Lower leg skin (tissue), 4 donors: ENCODE data around the gene OTOP1. TPM values are rescaled to one million over a fixed set of nuclear protein-coding genes. Genes with fewer than 3 reads are reported as not detected.
"Not testable (repeated sequence)": the region's sequence is repeated elsewhere in the genome, so short reads cannot be mapped to it uniquely, and the experiment has no call there.

ENCODE experiments used
- DNase-seq, 2 donors: peaks; one replicate each; pipeline ENCODE4 v3.0.0-alpha.2; 2019; ENCODE audit warnings: low spot score in 2 of 2
- H3K4me3 ChIP-seq: fragments of 200-600 bp; sonication (generic); 2 replicates; pipeline ENCODE4 v1.5.1; 2017; ENCODE audit warnings: mild to moderate bottlenecking, low read depth; ENCODE audit not compliant: poor library complexity, severe bottlenecking
- CTCF ChIP-seq, 3 donors: fragments of 450-650 bp; IDR thresholded peaks; one replicate each; pipeline ENCODE4 v1.5.1; 2016; ENCODE audit warnings: antibody characterized with exemption in 3 of 3, mild to moderate bottlenecking in 3 of 3, moderate library complexity in 2 of 3
- POLR2A ChIP-seq, 2 donors: fragments of 450-650 bp; IDR thresholded peaks; one replicate each; pipeline ENCODE4 v1.6.1; 2016 to 2017; ENCODE audit warnings: antibody characterized with exemption in 2 of 2, mild to moderate bottlenecking in 1 of 2, moderate library complexity in 1 of 2
- WGBS, 2 donors: methylation state at CpG; one replicate each; pipeline ENCODE4 v1.1.5; 2018; 5-methylcytosine and 5-hydroxymethylcytosine counted together
- intact Hi-C: fragments of 100-400 bp; cut with DNase I; formaldehyde crosslinking; loops from one replicate; pipeline ENCODE4 v1.15.0; 2023; ENCODE audit warnings: low total_unique reads
- total RNA-seq, 4 donors: library from RNA; depleted of rRNA; stranded (reverse); fragments of >200 nt; gene quantifications; one replicate each; pipeline ENCODE4 v1.1.0, GENCODE V29; 2016

OTOP1 gene
- total RNA-seq, 4 donors from 2014 or later: 0.23 to 0.37 TPM; not detected in 2

- DNase-seq: no peak
- H3K4me3 ChIP-seq: no peak overlapping the region
- intact Hi-C loops: no loop called here
- TF ChIP-seq POLR2A (IDR thresholded peaks at IDR 0.05) (no peak), CTCF (IDR thresholded peaks at IDR 0.05) (no peak)
- WGBS, 2 donors: 84 to 100% methylated on average over 1 of the region's 1 CpG
Observed at GRCh38 chr4:4268776-4269175, 42.0 kb upstream of the OTOP1 start.

- no peak overlapping the region for H3K4me3 ChIP-seq
- intact Hi-C loops: no loop called here
- WGBS, 2 donors: 79 to 82% methylated on average over 5 of the region's 5 CpGs
- no peak for DNase-seq
- TF ChIP-seq CTCF (IDR thresholded peaks at IDR 0.05): no peak
Observed at GRCh38 chr4:4267981-4268380, 41.3 kb upstream of the OTOP1 start.

GRCh38 chr4:4260185-4260751, 33.5 kb upstream of the OTOP1 start:
- DNase-seq: no peak
- no peak overlapping the region for H3K4me3 ChIP-seq
- 77 to 78% methylated on average over 6 of the region's 6 CpGs for WGBS, 2 donors
- intact Hi-C loops: no loop called here
- no peak for TF ChIP-seq POLR2A (IDR thresholded peaks at IDR 0.05)

- DNase-seq: no peak
- intact Hi-C loops: loop anchor here (5.0 kb wide), 1 partner anchor 78 kb away; no protein-coding TSS in a partner anchor
- TF ChIP-seq CTCF (IDR thresholded peaks at IDR 0.05) (no peak), POLR2A (IDR thresholded peaks at IDR 0.05) (no peak)
- WGBS, 2 donors: 42 to 43% methylated on average over 9 of the region's 9 CpGs
- H3K4me3 ChIP-seq: no peak overlapping the region
Observed at GRCh38 chr4:4259484-4260100, 32.9 kb upstream of the OTOP1 start.

GRCh38 chr4:4257705-4258104, 31.0 kb upstream of the OTOP1 start:
- intact Hi-C loops: loop anchor here (5.0 kb wide), 1 partner anchor 80 kb away; no protein-coding TSS in a partner anchor
- 53 to 93% methylated on average over 3 of the region's 3 CpGs for WGBS, 2 donors
- not testable (repeated sequence) for DNase-seq, H3K4me3 ChIP-seq

- no peak overlapping the region for H3K4me3 ChIP-seq
- TF ChIP-seq POLR2A (IDR thresholded peaks at IDR 0.05) (no peak), CTCF (IDR thresholded peaks at IDR 0.05) (no peak)
- intact Hi-C loops: loop anchor here (5.0 kb wide), 1 partner anchor 81 kb away; no protein-coding TSS in a partner anchor
- DNase-seq: no peak
- WGBS, 2 donors: 67 to 69% methylated on average over 9 to 10 of the region's 10 CpGs
Observed at GRCh38 chr4:4256799-4257198, 30.1 kb upstream of the OTOP1 start.

- no peak for DNase-seq
- TF ChIP-seq CTCF (IDR thresholded peaks at IDR 0.05) (no peak), POLR2A (IDR thresholded peaks at IDR 0.05) (no peak)
- no peak overlapping the region for H3K4me3 ChIP-seq
- intact Hi-C loops: loop anchor here (5.0 kb wide), 1 partner anchor 83 kb away; no protein-coding TSS in a partner anchor
- WGBS, 2 donors: 70 to 74% methylated on average over 6 of the region's 6 CpGs
Observed at GRCh38 chr4:4254666-4255065, 27.9 kb upstream of the OTOP1 start.
